Measurements from ENCODE around the gene KRT13.

KRT13 gene

GRCh38 chr17:41492351-41492750 is 13.1 kb downstream of the KRT13 start:
- no peak for DNase-seq

- DNase-seq = no peak
Measured at GRCh38 chr17:41491476-41491875, 13.9 kb downstream of the KRT13 start.

GRCh38 chr17:41490000-41490990 is 15.1 kb downstream of the KRT13 start:
- DNase-seq = no peak

- DNase-seq = no peak
Measured at GRCh38 chr17:41489531-41489930, 15.9 kb downstream of the KRT13 start, which contains the start of gene KRT36. TSS of gene KRT36 (minus strand) at chr17:41489910. CDS start at chr17:41489864, 46 bp downstream.

- peak; percentile 65 for DNase-seq
Measured at GRCh38 chr17:41486809-41487530, 18.4 kb downstream of the KRT13 start.

GRCh38 chr17:41486316-41486715 is 19.1 kb downstream of the KRT13 start:
- no peak for DNase-seq

- no peak for DNase-seq
Measured at GRCh38 chr17:41484920-41485904, 20.2 kb downstream of the KRT13 start.

- DNase-seq = peak; percentile 20
Measured at GRCh38 chr17:41483991-41484826, 21.2 kb downstream of the KRT13 start.

- DNase-seq = no peak
Measured at GRCh38 chr17:41483531-41483930, 21.9 kb downstream of the KRT13 start.

GRCh38 chr17:41481036-41481435 is 24.4 kb downstream of the KRT13 start, which contains the start of gene KRT35:
TSS of gene KRT35 (minus strand) at chr17:41481151. CDS start at chr17:41481097, 54 bp downstream.
- DNase-seq = no peak

- DNase-seq = no peak
Measured at GRCh38 chr17:41480581-41480980, 24.8 kb downstream of the KRT13 start.

- no peak for DNase-seq
Measured at GRCh38 chr17:41480136-41480535, 25.3 kb downstream of the KRT13 start.

- no peak for DNase-seq
Measured at GRCh38 chr17:41478237-41478636, 27.2 kb downstream of the KRT13 start.

GRCh38 chr17:41476866-41477815 is 28.3 kb downstream of the KRT13 start:
- DNase-seq = no peak

- DNase-seq = no peak
Measured at GRCh38 chr17:41475421-41475820, 30.0 kb downstream of the KRT13 start.

GRCh38 chr17:41474863-41475262 is 30.5 kb downstream of the KRT13 start:
- DNase-seq = no peak

- DNase-seq = no peak
Measured at GRCh38 chr17:41468346-41468745, 37.1 kb downstream of the KRT13 start.

- DNase-seq = no peak
Measured at GRCh38 chr17:41467561-41467960, 37.9 kb downstream of the KRT13 start.

- DNase-seq = no peak
Measured at GRCh38 chr17:41466988-41467387, 38.4 kb downstream of the KRT13 start, which contains the start of gene KRT32. TSS of gene KRT32 (minus strand) at chr17:41467386. CDS start at chr17:41467325, 61 bp downstream.

- DNase-seq = no peak
Measured at GRCh38 chr17:41464682-41465081, 40.7 kb downstream of the KRT13 start.

Measured in hematopoietic multipotent progenitor cell treated with erythropoietin and hydrocortisone succinate and interleukin-3 and kit ligand, for 4 days (in vitro differentiated cells).